GM18511 (cell line): ENCODE measurements around the gene LAMC3.

Source experiments
- ATAC-seq: cut with Tn5 transposase; IDR thresholded peaks from one replicate; pipeline ENCODE4 v1.9.1; 2021; ENCODE audit warnings: mild to moderate bottlenecking, moderate library complexity; ENCODE audit not compliant: unreplicated experiment

Gene LAMC3

DNA sequence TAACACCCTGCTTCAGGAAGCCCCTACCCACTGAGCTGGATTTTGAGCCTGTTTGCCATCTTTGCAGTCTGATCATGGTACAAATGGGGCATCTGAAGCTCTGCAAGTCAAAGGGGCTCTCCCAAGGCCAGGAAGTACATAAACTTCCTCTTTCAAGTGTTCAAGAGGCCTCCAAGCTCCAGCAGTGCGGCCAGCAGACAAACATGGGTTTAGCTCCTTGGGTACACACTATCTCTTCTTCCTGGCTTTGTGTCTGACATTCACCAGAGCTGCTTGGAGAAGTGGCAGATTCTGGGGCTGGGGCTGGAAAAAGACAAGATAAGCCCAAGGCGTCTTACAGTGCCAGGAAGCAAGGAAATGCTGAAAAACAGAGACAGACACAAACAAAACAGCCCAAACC, 34.1 kb downstream of the LAMC3 start:
- no peak for ATAC-seq

DNA sequence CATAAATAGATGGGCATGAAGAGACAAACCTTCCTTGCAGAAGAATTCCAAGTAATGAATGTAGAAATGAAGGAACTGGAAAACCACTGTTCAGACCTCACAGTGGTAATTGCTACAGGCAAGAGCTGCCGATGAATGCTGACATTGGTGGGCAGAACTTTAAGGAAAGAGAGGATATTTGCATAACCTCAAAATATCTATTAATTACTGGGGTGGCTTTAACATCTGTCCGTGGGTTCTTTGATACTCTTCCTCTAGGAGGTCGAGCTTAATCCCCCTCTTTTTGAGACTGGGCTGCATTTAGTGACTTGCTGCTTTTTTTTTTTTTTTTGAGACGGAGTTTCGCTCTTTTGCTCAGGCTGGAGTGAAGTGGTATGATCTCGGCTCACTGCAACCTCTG, 34.7 kb downstream of the LAMC3 start:
- ATAC-seq: no peak

DNA sequence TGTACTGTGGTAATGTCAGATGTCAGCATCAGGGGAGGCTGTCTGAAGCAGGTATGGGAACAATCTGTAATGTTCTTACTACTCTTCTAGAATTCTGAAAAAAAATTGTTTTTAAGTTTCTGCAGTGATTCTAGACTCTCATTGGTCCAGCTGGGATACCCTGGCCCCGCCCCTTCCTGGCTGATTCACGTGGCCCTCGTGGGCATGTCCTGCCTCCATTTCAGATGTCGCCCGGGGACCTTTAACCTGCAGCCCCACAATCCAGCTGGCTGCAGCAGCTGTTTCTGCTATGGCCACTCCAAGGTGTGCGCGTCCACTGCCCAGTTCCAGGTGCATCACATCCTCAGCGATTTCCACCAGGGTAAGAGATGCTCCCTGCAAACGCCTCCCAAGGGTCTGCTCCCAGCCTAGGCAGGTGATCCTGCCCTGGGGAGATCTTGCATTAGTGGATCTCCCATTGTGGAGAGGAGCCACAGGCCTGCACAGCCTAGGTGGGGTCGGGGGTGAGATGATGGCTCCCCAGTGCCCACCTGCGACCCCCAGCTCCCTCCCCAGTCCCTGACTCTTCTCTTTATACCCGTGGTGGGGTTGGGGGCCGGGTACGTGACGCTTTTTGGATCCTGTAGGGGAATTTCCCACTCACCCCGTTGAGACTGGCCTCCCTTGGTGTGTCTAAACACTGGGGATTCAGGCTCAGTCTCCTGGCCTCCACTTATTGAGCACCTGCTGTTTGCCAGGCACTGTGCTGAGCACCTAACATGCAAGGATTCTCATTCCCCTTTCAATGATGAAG, 36.5 kb downstream of the LAMC3 start:
- no peak for ATAC-seq

DNA sequence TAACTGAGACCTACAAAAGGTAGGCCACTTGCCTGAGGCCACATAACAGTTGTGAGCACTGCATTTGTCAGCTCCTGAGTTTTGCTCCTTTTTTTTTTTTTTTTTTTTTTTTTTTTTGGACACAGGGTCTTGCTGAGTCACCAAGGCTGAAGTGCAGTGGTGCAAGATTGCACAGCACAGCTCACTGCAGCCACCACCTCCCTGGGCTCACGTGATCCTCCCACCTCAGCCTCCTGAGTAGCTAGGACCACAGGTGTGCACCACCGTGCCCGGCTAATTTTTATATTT, 37.1 kb downstream of the LAMC3 start:
- no peak for ATAC-seq

DNA sequence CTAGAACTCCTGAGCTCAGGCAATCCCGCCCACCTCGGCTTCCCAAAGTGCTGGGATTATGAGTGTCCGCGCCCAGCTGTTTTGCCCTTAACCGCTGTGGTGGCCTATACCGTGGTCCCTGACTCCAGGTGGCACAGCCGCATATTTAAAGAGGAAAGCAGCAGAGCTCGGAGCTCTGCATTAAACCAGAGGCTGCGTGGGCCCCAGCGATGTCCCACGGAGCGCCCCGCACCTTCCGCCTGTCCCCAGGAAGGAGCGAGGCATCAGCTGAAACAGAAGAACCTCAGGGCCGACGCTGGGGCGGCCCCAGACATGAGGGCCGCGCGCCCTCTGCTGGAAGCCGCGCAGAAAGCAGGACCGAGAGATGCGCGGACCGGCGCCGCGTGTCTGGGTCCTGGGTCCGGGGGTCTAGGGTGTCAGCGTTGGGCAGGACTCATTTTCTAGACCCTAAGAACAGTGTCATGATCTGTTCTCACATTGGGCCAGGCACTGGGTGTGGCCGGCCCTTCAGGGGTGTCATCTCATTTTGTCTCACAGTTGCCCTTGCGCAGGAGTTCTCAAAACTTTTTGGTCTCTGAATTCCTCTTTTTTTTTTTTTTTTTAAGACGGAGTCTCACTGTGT, 37.7 kb downstream of the LAMC3 start:
- ATAC-seq: no peak

DNA sequence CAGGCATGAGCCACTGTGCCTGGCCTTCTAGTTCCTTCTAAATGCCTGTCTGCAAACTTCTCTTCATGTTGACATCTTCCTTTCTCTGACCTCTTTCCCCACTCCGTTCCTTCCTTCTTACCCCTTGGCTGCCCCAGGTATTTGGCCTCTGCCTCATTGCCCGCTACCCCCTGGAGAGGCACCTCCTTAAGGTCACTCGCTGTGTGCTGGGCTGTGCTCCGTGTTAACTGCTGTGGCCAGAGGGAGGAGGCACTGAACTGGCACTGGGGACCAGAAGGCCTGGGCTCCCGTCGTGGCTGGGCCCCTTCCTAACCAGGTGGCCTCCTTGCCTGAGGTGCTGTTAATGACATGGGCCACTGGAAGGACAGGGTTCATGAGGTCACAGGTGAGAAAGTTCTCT, 39.4 kb downstream of the LAMC3 start:
- ATAC-seq: no peak

DNA sequence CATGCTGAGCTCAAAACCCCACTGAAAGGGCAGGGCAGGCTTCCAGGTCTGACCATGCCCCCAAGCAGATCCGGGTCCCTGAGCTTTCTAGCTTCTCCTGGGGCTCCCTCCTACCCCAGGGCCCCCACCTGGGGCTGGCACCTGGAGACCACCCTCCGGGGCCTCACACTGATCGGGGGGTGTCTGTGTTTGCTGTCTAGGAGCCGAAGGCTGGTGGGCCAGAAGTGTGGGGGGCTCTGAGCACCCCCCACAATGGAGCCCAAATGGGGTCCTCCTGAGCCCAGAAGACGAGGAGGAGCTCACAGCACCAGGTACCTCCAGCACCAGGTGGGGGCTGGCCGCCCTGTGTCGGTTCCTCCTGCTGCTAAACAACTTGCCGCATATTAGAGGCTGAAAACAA, 39.8 kb downstream of the LAMC3 start:
- ATAC-seq: no peak

DNA sequence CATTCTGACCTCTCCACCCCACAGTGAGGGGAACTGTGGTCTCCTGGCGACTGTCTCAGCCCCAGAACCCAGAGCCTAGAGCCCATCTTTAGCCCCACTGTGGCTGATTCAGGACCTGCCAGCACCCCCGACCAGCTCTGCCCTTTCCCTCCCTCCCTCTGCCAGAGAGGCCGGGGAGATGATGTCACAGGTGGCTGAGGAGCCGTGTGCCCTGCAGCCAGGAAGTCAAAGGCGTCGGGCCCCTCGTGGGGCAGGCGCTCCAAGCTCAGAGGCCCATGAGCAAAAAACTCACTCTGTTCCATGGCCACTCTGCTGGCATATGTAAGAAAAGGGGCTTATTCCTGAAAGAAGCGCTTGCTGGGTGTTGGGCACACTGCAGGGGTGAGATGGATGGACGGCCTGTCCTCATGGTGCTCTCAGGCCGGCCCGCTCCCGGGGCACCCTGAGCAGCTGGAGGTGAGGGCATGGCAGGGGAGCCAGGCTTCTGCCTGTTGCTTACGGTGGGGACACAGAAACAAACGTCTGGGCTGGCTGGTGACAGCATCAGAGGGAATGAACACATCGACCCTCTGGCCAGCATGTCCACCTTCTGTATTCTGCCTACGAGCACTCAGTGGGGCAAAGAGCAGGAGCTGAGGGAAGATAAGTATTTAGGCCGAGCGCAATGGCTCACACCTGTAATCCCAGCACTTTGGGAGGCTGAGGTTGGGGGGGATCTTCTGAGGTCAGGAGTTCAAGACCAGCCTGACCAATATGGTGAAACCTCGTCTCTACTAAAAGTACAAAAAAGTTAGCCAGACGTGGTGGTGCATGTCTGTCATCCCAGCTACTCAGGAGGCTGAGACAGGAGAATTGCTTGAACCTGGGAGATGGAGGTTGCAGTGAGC, 41.1 kb downstream of the LAMC3 start:
- ATAC-seq: no peak

DNA sequence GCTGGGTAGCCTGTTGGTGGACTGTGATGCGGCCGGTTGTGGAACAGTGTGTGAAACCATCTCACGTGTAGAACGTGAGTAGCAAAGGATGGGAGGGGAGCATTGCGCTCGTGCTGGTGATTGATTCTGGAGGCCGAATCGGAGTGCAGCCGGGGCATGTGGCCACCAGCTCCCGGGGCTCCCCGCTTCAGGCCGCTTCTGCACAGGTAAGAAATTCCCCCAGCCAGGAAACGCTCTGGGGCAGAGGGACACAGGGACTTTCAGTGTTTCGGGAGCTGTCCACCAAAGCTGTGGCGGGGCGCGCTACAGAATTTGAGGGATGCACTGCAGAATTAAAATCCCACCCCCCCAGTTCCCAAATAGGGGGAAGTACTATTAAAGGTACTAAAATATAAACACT, 41.9 kb downstream of the LAMC3 start:
- ATAC-seq: no peak

DNA sequence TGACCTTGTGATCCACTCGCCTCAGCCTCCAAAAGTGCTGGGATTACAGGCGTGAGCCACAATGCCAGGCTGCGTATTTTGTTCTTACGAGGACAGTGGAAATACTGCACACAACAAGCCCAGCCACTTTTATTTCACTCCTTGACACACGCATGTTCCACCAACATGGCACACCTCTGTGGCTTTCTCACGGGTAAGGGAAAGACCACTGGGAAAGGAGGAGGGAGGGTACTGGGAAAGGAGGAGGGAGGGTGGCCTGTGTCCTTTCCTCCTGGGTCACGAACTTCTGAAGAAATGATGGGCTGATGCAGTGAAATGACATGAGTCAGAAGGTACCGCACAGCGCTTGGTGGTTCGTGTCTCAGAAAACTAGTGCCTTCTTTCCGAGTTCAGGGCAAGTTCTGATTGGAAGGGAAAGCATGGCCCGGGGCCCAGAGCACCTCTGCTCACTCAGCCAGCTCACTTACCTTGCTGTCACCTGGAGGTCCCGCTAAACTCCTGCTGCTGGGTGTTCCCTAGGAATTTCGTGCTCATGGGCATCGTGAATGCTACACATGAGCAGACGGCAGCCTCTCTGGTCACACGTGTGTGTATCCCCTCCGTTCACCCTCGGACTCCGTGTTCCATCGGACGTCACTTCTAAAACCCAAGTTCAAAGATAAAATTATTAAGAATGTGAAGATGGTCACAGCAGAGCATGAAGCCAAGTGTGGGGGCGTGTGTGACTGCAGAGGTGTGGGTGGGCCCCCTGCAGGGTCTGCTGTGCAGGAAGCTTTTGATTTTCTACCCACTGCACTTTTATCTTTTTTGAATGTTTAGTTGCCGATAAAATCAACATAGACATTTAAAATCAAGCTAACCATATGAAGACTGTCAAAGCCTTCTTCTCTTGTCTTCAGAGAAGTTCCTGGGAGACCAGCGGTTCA, 42.9 kb downstream of the LAMC3 start:
- ATAC-seq: no peak

DNA sequence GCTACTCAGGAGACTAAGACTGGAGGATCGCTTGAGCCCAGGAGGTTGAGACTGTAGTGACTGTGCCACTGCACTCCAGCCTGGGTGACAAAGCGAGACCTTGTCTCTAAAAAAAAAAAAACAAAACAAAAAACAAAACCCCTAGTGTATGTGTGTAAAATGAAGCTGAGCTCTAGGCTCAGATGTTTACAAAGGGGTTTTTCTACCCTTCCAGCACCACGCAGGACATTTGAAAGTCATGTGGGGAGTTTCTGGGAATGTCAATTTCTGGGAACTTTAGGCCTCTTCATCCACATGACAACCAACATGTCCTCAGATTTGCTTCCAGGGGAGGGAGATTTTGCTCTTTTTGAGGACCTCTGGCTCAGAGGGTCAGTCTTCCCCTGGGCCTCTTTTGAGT, 44.9 kb downstream of the LAMC3 start:
- no peak for ATAC-seq

DNA sequence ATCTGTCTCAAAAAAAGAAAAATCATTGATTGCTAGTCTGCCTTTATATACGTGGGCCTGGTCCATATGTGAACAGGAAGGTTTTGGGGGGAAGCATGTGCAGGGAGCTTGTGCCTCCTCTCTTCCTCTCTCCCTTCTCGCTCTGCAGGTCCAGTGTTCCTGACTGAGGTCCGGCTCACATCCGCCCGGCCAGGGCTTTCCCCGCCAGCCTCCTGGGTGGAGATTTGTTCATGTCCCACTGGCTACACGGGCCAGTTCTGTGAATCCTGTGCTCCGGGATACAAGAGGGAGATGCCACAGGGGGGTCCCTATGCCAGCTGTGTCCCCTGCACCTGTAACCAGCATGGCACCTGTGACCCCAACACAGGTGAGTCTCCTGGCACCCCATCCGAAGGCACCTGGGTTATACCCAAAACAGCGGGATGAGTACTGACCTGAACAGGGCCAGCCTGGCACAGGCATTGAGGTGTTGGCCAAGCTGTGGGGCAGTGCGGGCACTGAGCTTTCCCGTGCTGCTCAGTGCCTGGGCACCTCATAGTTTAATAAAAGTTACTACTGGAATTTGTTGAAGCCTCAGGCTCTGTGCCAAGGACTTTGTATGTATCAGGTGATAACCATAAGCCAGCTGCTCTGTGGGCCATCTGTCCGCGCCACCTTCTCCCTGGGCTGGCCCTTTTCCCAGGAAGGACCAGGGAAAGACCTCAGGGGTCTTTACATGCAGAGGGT, 48.0 kb downstream of the LAMC3 start:
- ATAC-seq: no peak

DNA sequence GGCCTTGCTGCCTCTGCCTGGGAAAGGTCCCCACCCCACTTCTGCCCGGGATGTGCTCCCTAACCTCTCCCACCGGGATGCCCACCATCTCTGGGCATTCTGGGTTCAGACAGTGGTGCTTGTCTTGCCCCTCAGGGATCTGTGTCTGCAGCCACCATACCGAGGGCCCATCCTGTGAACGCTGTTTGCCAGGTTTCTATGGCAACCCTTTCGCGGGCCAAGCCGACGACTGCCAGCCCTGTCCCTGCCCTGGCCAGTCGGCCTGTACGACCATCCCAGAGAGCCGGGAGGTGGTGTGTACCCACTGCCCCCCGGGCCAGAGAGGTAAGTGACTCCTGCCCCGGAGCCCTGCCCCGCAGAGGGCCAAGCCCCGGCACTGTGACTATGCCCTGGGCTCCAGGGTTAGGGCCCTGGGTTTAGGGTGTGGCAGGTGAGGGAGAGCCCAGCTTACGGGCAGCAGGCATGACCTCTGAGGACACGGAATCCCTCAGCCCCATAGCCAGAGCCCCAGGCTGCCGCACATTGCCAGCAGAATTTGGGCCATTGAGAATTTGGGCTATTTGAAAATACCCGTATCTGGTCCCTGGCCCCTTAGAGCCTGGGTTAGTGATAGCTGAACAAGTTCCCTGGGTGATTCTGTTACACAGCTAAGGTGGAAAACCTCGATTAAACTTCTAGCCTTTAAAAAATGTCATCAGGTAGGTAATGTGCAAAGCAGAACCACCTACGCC, 52.1 kb downstream of the LAMC3 start:
- ATAC-seq: no peak

DNA sequence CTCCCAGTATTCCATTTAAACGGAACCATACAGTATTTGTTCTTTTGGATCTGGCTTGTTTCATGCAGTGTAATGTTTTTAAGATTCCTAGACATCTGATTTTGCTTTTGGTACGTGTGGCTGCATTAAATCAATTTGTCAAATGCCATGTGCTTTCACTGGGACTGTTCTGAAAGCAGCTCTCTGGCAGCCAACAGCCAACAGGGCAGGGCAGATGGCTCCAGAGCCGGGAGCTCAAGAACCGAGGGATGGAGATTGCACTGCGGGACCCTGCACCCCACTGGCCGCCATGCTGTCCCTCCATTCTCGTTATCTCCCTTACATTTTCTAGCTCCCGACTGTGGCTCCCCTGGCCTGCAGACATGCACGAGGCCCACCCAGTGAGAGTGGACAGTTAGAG, 54.0 kb downstream of the LAMC3 start:
- ATAC-seq: no peak

DNA sequence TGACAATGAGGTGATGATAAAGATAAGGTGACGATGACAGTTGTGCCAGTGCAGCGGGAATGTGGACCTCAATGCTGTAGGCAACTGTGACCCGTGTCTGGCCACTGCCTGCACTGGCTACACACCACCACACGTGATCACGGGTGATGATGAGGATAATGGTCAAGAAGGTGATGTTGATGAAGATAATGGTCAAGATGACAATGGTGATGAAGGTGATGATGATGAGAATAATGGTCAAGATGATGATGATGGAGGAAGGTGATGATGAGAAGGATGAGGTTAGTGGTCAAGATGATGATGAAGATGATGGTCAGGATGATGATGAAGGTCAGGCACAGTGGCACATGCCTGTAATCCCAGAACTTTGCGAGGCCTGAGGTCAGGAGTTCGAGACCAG, 56.6 kb downstream of the LAMC3 start:
- ATAC-seq: no peak

DNA sequence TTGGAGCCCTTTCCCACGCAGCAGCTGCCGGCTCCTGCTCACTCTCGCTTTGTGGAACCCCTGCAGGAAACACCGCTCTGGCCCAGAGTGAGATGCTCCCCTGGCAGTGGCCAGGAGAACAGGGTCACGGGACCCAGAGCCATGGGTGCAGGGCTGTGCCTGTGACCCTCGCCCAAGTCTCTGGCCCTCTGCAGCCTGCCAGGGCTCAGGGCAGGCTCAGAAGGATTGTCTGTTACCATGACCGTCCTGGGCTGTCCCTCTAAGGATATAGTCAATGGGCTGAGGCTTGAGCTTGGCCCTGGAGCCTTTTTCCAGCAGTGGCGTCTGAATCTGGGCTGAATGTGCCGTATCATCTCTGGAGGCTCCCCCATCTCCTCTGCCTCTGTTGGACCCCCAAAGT, 58.7 kb downstream of the LAMC3 start:
- ATAC-seq: no peak

DNA sequence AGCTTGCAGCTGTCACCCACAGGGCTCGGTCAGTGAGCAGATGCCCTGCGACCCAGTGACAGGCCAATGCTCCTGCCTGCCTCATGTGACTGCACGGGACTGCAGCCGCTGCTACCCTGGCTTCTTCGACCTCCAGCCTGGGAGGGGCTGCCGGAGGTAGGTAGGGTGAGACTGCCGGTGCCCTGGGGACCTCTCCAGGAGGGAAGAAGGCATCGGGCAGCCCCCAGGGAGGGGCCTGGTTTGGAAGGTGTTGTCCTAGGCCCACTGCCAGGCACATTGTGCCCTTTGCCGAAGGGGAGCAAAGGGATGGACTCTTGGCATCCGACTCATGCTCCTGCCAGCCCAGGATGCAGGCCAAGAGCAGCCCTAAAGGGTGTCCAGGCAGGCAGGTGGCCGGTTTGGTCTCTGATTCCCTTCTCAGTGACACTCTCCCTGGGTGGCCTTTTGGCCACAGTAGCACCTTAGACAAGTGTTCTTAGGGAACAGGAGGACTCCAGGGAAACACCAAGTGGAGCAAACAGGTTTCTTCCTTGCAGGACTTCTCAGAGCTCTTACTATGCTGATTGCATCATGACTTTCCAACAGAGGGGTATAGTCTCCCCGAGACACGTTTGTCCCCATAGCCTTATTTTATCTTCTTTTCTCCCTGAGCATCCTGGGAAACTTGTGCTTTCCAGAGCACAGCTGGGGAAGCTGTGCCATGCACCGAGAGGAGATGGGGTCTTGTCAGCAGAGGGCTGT, 59.3 kb downstream of the LAMC3 start:
- ATAC-seq: no peak

DNA sequence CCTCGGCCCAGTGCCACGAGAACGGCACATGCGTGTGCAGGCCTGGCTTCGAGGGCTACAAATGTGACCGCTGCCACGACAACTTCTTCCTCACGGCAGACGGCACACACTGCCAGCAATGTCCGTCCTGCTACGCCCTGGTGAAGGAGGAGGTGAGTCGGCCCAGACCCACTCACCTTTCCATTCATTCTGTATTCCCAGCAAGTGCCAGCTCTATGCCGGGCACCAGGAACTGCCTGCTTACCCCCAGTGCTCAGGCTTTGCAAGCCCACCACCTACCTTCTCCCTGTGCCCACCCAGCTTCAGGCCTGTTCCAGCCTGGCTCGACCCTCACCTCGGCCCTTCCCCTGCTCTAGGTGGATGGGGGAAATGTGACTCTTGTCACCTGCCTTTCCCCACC, 60.7 kb downstream of the LAMC3 start:
- ATAC-seq: no peak
